Right ventricle myocardium inferior (tissue), 1 donor: ENCODE results near the gene FLT4. TPM values are rescaled to one million over a fixed set of nuclear protein-coding genes. Genes with fewer than 3 reads are reported as not detected.
A peak's percentile ranks its signal among the peaks of the same experiment; 100 is the strongest.

Source experiments
- ATAC-seq: fragments of 200-7000 bp; cut with Tn5 transposase; one replicate; pipeline ENCODE4 v1.9.1; 2020; ENCODE audit warnings: mild to moderate bottlenecking, moderate library complexity
- DNase-seq: peaks from one replicate; pipeline ENCODE4 v3.0.0; 2021; ENCODE audit errors: missing footprints
- intact Hi-C: fragments of 100-400 bp; cut with DNase I; formaldehyde crosslinking; loops from one replicate; pipeline ENCODE4 v1.11.0; 2022
- total RNA-seq: library from RNA; stranded (reverse); fragmentation: NEBNext Ultra II Directional; extraction: Animal tissue kit (Norgen Biotek cat#: 25700); gene quantifications from one replicate; pipeline ENCODE4 v1.2.1, GENCODE V29; 2021
- donor health status: DM: no; HTN: yes; CAD: no; lungs with severe emphysema.

FLT4 gene
- total RNA-seq, 1 donor from 2014 or later: 5.5 TPM

- ATAC-seq: no peak
- peak; percentile 61 for DNase-seq
- intact Hi-C loops: no loop called here
Observed at GRCh38 chr5:180631549-180632383, 17.6 kb downstream of the FLT4 start.

GRCh38 chr5:180630426-180630825 lies 19.0 kb downstream of the FLT4 start:
- DNase-seq (peak; percentile 57), ATAC-seq (no peak)
- intact Hi-C loops: no loop called here

- DNase-seq: peak; percentile 37
- ATAC-seq: no peak
Observed at GRCh38 chr5:180629831-180630382, 19.5 kb downstream of the FLT4 start.

GRCh38 chr5:180628827-180629750 lies 20.3 kb downstream of the FLT4 start:
- intact Hi-C loops: no loop called here
- ATAC-seq (no peak), DNase-seq (peak; percentile 60)

More at GRCh38 chr5:180629831-180630382, 19.5 kb downstream of the FLT4 start:
- intact Hi-C loops: no loop called here

GRCh38 chr5:180628211-180628610 lies 21.2 kb downstream of the FLT4 start:
- ATAC-seq (no peak), DNase-seq (no peak)
- intact Hi-C loops: no loop called here

- ATAC-seq (no peak), DNase-seq (peak; percentile 52)
- intact Hi-C loops: no loop called here
Observed at GRCh38 chr5:180627386-180628120, 21.8 kb downstream of the FLT4 start.

- intact Hi-C loops: no loop called here
- DNase-seq (peak; percentile 26), ATAC-seq (no peak)
Observed at GRCh38 chr5:180626661-180627385, 22.6 kb downstream of the FLT4 start.

GRCh38 chr5:180625791-180626660 lies 23.4 kb downstream of the FLT4 start:
- no peak for DNase-seq
- intact Hi-C loops: no loop called here
- ATAC-seq: no peak

GRCh38 chr5:180625125-180625790 lies 24.1 kb downstream of the FLT4 start:
- ATAC-seq: no peak
- DNase-seq: no peak

GRCh38 chr5:180624587-180624986 lies 24.8 kb downstream of the FLT4 start:
- intact Hi-C loops: no loop called here
- DNase-seq: no peak
- no peak for ATAC-seq

More at GRCh38 chr5:180625125-180625790, 24.1 kb downstream of the FLT4 start:
- intact Hi-C loops: no loop called here

- intact Hi-C loops: no loop called here
- DNase-seq (no peak), ATAC-seq (no peak)
Observed at GRCh38 chr5:180623844-180624243, 25.6 kb downstream of the FLT4 start.

- ATAC-seq: no peak
- DNase-seq: no peak
- intact Hi-C loops: no loop called here
Observed at GRCh38 chr5:180623411-180623834, 26.0 kb downstream of the FLT4 start.

- no peak for DNase-seq
- no peak for ATAC-seq
- intact Hi-C loops: no loop called here
Observed at GRCh38 chr5:180622910-180623309, 26.5 kb downstream of the FLT4 start.

- DNase-seq (peak; percentile 72), ATAC-seq (no peak)
- intact Hi-C loops: no loop called here
Observed at GRCh38 chr5:180621311-180621710, 28.1 kb downstream of the FLT4 start.

- ATAC-seq: no peak
- DNase-seq: no peak
Observed at GRCh38 chr5:180620014-180620413, 29.4 kb downstream of the FLT4 start.

GRCh38 chr5:180619563-180619915 lies 29.9 kb downstream of the FLT4 start:
- ATAC-seq (no peak), DNase-seq (no peak)
- intact Hi-C loops: no loop called here

More at GRCh38 chr5:180620014-180620413, 29.4 kb downstream of the FLT4 start:
- intact Hi-C loops: no loop called here
